H1 (cell line): ENCODE data around the gene PPRC1. TPM values are rescaled to one million over a fixed set of nuclear protein-coding genes. Genes with fewer than 3 reads are reported as not detected.
A peak's percentile ranks its signal among the peaks of the same experiment; 100 is the strongest.

Experiments
- ASH2L ChIP-seq: fragments of 200-600, 300-600 bp; sonication (generic); IDR thresholded peaks from one replicate; pipeline ENCODE4 v1.7.1; 2017; ENCODE audit warnings: low read length
- CBX5 ChIP-seq: fragments of 300-800, 300-1000 bp; sonication (generic); IDR thresholded peaks from 2 replicates; pipeline ENCODE4 v1.7.1; 2016; ENCODE audit warnings: antibody characterized with exemption, low read length, low read depth
- CEBPB ChIP-seq: IDR thresholded peaks from 2 replicates; pipeline ENCODE4 v1.6.1; 2012; ENCODE audit warnings: low read depth, low read length
- CHD1 ChIP-seq: IDR thresholded peaks from 2 replicates; pipeline ENCODE4 v1.6.1; 2012; ENCODE audit warnings: low read depth, low read length, improper control_type of control experiment
- CHD2 ChIP-seq: IDR thresholded peaks from 2 replicates; pipeline ENCODE4 v1.6.1; 2012; ENCODE audit warnings: low read length, improper control_type of control experiment
- CREB1 ChIP-seq: IDR thresholded peaks from 2 replicates; pipeline ENCODE4 v1.6.1; 2012; ENCODE audit warnings: inconsistent platforms
- GABPA ChIP-seq: IDR thresholded peaks from 2 replicates; pipeline ENCODE4 v1.6.1; 2011; ENCODE audit warnings: mild to moderate bottlenecking, low read length, moderate library complexity, borderline replicate concordance; ENCODE audit not compliant: insufficient read depth
- GTF2F1 ChIP-seq: IDR thresholded peaks from 2 replicates; pipeline ENCODE4 v1.6.1; 2012; ENCODE audit warnings: low read depth, low read length, improper control_type of control experiment, borderline replicate concordance
- JUN ChIP-seq: IDR thresholded peaks from 2 replicates; pipeline ENCODE4 v1.6.1; 2011; ENCODE audit warnings: low read depth, mild to moderate bottlenecking, improper control_type of control experiment, low read length
- JUND ChIP-seq: IDR thresholded peaks from 2 replicates; pipeline ENCODE4 v1.6.1; 2011; ENCODE audit warnings: mild to moderate bottlenecking, improper control_type of control experiment, low read length
- NRF1 ChIP-seq: IDR thresholded peaks from 2 replicates; pipeline ENCODE4 v1.6.1; 2011; ENCODE audit warnings: mild to moderate bottlenecking, low read depth, low read length, improper control_type of control experiment
- POLR2AphosphoS5 ChIP-seq: IDR thresholded peaks from 2 replicates; pipeline ENCODE4 v1.6.1; 2011; ENCODE audit warnings: low read depth, low read length
- RXRA ChIP-seq: IDR thresholded peaks from 2 replicates; pipeline ENCODE4 v1.6.1; 2011; ENCODE audit warnings: low read depth, mild to moderate bottlenecking, low read length, moderate library complexity; ENCODE audit not compliant: insufficient read depth
- SAP30 ChIP-seq: fragments of 300-600 bp; sonication (generic); IDR thresholded peaks from 2 replicates; pipeline ENCODE4 v1.7.1; 2012; ENCODE audit warnings: low read length, moderate library complexity, mild to moderate bottlenecking, inconsistent platforms; ENCODE audit not compliant: insufficient read depth, insufficient replicate concordance
- SP1 ChIP-seq: IDR thresholded peaks from 2 replicates; pipeline ENCODE4 v1.6.1; 2011; ENCODE audit warnings: low read depth, low read length
- SP2 ChIP-seq: IDR thresholded peaks from 2 replicates; pipeline ENCODE4 v1.6.1; 2012; ENCODE audit warnings: mild to moderate bottlenecking, low read length, inconsistent platforms
- SP4 ChIP-seq: IDR thresholded peaks from 2 replicates; pipeline ENCODE4 v1.6.1; 2012; ENCODE audit warnings: low read length, inconsistent platforms
- TAF1 ChIP-seq: IDR thresholded peaks from 2 replicates; pipeline ENCODE4 v1.6.1; 2011; ENCODE audit warnings: mild to moderate bottlenecking, low read depth, low read length
- ZNF274 ChIP-seq: IDR thresholded peaks from 2 replicates; pipeline ENCODE4 v1.7.0; 2012; ENCODE audit warnings: low read length, borderline replicate concordance; ENCODE audit errors: extremely low read depth
- polyA plus RNA-seq, 7 experiments: library from polyadenylated mRNA; depleted of rRNA in 3 of 7; stranded (reverse) in 5 of 7; unstranded in 2 of 7; fragments of >200 nt in 5 of 7; fragments of 200-250 nt in 2 of 7; gene quantifications; 1 replicate in 5 of 7; 2 replicates in 1 of 7; 4 replicates in 1 of 7; pipeline versions ENCODE4 v1.2.1 to v1.2.3, GENCODE V29; 2011 to 2013; ENCODE audit warnings: missing spikeins in 2 of 7, mixed read lengths in 2 of 7
- total RNA-seq: library from RNA; stranded (reverse); fragmentation: NEBNext Ultra II Directional; extraction: Animal tissue kit (Norgen Biotek cat#: 25700); gene quantifications from 2 replicates; pipeline ENCODE4 v1.2.1, GENCODE V29; 2021
- TF ChIP-seq, protein P1 (sequence below): IDR thresholded peaks from 2 replicates; pipeline ENCODE4 v1.6.1; 2011; ENCODE audit warnings: low read depth, mild to moderate bottlenecking, low read length; ENCODE audit not compliant: insufficient read depth

PPRC1 gene
- total and polyA plus RNA-seq, 2 of the 8 experiments (the other 6 are each of a cell fraction or from before 2014, with no cell fraction given): 46.5 to 88.4 TPM

DNA sequence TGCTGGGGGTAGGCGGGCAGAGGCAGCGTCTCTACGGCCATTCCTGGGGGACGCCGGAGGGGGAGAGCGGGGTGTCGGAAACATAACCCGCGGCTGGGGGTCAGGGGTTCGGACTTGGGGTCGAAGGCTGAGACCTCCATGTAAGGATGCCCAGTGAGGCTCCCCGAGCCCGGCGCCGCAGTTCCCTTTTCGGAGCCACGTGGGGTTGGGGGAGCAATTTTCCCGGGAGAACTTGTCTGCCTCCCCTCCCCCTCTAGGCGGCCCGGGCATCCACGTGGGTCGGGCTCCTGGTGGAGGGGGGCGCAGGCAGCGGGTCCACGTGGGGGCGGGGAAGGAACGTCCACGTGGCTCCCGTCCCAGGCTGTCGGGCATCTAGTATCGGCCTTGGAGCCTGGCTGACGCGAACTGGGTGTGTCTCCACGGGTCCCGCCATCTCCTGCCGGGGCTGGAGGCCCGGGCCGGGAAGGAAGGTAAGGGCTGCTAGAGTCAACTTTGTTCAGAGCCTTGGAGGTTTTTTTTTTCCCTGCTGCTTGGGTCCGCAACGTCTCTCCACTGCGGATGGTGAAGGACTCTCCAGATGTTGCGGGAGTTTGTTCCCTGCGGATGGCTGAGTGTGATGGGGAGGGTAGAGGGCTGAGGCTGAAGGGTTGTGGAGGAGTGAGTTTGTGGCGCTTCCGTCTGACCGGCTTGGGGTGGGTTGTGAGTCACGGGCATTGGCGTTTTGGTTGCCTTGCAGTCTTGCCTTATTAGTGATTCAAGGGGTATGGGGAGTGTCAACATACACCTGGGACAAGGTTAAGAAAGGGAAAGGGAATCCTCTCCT, 744 bp downstream of the PPRC1 start (continued):
- TF ChIP-seq JUND: no peak
- no peak for TF ChIP-seq GABPA
- TF ChIP-seq CEBPB: no peak
- TF ChIP-seq ZNF274: no peak
- TF ChIP-seq CHD1: no peak
- TF ChIP-seq SP2: no peak
- no peak for TF ChIP-seq RXRA
- TF ChIP-seq SP1: no peak
- no peak for TF ChIP-seq JUN
- peak; percentile 26; the same call in 1 of the 2 replicates for TF ChIP-seq POLR2AphosphoS5
- TF ChIP-seq SP4: 0 out of 2 replicates have a peak, but pooled peaks have one; percentile 4
- no peak for TF ChIP-seq CBX5
- TF ChIP-seq CREB1: no peak
- TF ChIP-seq CHD2: no peak
- TF ChIP-seq, protein P1, sequence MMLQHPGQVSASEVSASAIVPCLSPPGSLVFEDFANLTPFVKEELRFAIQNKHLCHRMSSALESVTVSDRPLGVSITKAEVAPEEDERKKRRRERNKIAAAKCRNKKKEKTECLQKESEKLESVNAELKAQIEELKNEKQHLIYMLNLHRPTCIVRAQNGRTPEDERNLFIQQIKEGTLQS: no peak
- no peak for TF ChIP-seq TAF1
- TF ChIP-seq ASH2L: no peak
- peak; percentile 89 for TF ChIP-seq SAP30
- TF ChIP-seq GTF2F1: no peak
- TF ChIP-seq NRF1: no peak
